GM23338 (cell line): ENCODE measurements around the gene LDB1. TPM values are rescaled to one million over a fixed set of nuclear protein-coding genes. Genes with fewer than 3 reads are reported as not detected.

ENCODE experiments used
- ATAC-seq: fragments of 200-7000 bp; cut with Tn5 transposase; 3 replicates; pipeline ENCODE4 v1.9.1; 2020
- DNase-seq: peaks from one replicate; pipeline ENCODE4 v3.0.0-alpha.2; 2015; ENCODE audit warnings: low spot score
- H2AFZ ChIP-seq: fragments of 200-600 bp; sonication (generic); 2 replicates; pipeline ENCODE4 v1.8.0; 2016; ENCODE audit warnings: antibody characterized with exemption, mild to moderate bottlenecking, moderate library complexity
- H3F3A ChIP-seq: fragments of 200-600 bp; sonication (generic); replicated peaks from 2 replicates; pipeline ENCODE4 v1.8.0; 2017; ENCODE audit warnings: antibody characterized with exemption, mixed run types, low read depth
- H3K27ac ChIP-seq: fragments of 200-600 bp; sonication (generic); 2 replicates; pipeline ENCODE4 v1.6.1; 2016; ENCODE audit warnings: low read depth
- H3K27me3 ChIP-seq: fragments of 200-600 bp; sonication (generic); 2 replicates; pipeline ENCODE4 v1.8.0; 2016; ENCODE audit warnings: mild to moderate bottlenecking, mixed run types, moderate library complexity; ENCODE audit not compliant: insufficient read depth
- H3K36me3 ChIP-seq: fragments of 200-600 bp; sonication (generic); 2 replicates; pipeline ENCODE4 v1.8.0; 2016; ENCODE audit warnings: mild to moderate bottlenecking; ENCODE audit not compliant: insufficient read depth
- H3K4me1 ChIP-seq: fragments of 200-600 bp; sonication (generic); 2 replicates; pipeline ENCODE4 v1.8.0; 2016; ENCODE audit warnings: mild to moderate bottlenecking, moderate library complexity; ENCODE audit not compliant: insufficient read depth
- H3K4me2 ChIP-seq: fragments of 200-600 bp; sonication (generic); 2 replicates; pipeline ENCODE4 v1.7.1; 2017; ENCODE audit warnings: mixed run types
- H3K4me3 ChIP-seq: fragments of 200-600 bp; sonication (generic); 2 replicates; pipeline ENCODE4 v1.6.1; 2016; ENCODE audit warnings: mixed run types
- H3K79me2 ChIP-seq: fragments of 200-600 bp; sonication (generic); replicated peaks from 2 replicates; pipeline ENCODE4 v1.8.0; 2017; ENCODE audit warnings: mild to moderate bottlenecking; ENCODE audit not compliant: insufficient read depth
- H3K9me2 ChIP-seq: fragments of 200-600 bp; sonication (generic); 2 replicates; pipeline ENCODE4 v1.8.0; 2017; ENCODE audit not compliant: insufficient read depth
- H4K20me1 ChIP-seq: fragments of 200-600 bp; sonication (generic); replicated peaks from 2 replicates; pipeline ENCODE4 v1.8.0; 2017; ENCODE audit warnings: mild to moderate bottlenecking; ENCODE audit not compliant: insufficient read depth
- H3K27ac Mint-ChIP-seq: 2 replicates; pipeline ENCODE4 v1.8.0; 2020; ENCODE audit warnings: inconsistent platforms, mild to moderate bottlenecking, moderate library complexity, mixed read lengths
- H3K27me3 Mint-ChIP-seq: 3 replicates; pipeline ENCODE4 v1.8.0; 2022; ENCODE audit warnings: low read depth, mild to moderate bottlenecking, moderate library complexity, mixed read lengths, inconsistent platforms; ENCODE audit not compliant: insufficient read depth, poor library complexity
- H3K36me3 Mint-ChIP-seq: 3 replicates; pipeline ENCODE4 v1.8.0; 2021; ENCODE audit warnings: low read depth, mild to moderate bottlenecking, inconsistent platforms, moderate library complexity, mixed read lengths
- H3K4me1 Mint-ChIP-seq: 3 replicates; pipeline ENCODE4 v1.8.0; 2020; ENCODE audit warnings: mild to moderate bottlenecking, inconsistent platforms, mixed read lengths
- H3K4me3 Mint-ChIP-seq: 3 replicates; pipeline ENCODE4 v1.8.0; 2021; ENCODE audit warnings: moderate library complexity, mild to moderate bottlenecking, inconsistent platforms, mixed read lengths
- H3K9me3 Mint-ChIP-seq: 3 replicates; pipeline ENCODE4 v1.8.0; 2020; ENCODE audit warnings: moderate library complexity, mild to moderate bottlenecking, inconsistent platforms, mixed read lengths
- CREB1 ChIP-seq: fragments of 250-450 bp; sonication (Bioruptor Pico); IDR thresholded peaks from 2 replicates; pipeline ENCODE4 v1.5.0; 2020; ENCODE audit warnings: low read depth, mild to moderate bottlenecking, moderate library complexity
- ETS1 ChIP-seq: IDR thresholded peaks from 2 replicates; pipeline ENCODE4 v1.6.1; 2016; ENCODE audit warnings: antibody characterized with exemption
- EZH2 ChIP-seq: fragments of 200-600 bp; sonication (generic); IDR thresholded peaks from one replicate; pipeline ENCODE4 v1.8.0; 2017; ENCODE audit warnings: antibody characterized with exemption, mild to moderate bottlenecking, low read depth; ENCODE audit not compliant: unreplicated experiment
- EZH2phosphoT487 ChIP-seq: fragments of 200-600 bp; sonication (generic); IDR thresholded peaks from one replicate; pipeline ENCODE4 v1.8.1; 2018; ENCODE audit warnings: antibody characterized with exemption; ENCODE audit not compliant: unreplicated experiment
- JUNB ChIP-seq: IDR thresholded peaks from one replicate; pipeline ENCODE4 v1.6.1; 2016; ENCODE audit warnings: antibody characterized with exemption; ENCODE audit not compliant: unreplicated experiment
- NANOG ChIP-seq: IDR thresholded peaks from 2 replicates; pipeline ENCODE4 v1.6.1; 2016; ENCODE audit warnings: antibody characterized with exemption, borderline replicate concordance
- POLR2AphosphoS5 ChIP-seq: IDR thresholded peaks from 2 replicates; pipeline ENCODE4 v1.6.1; 2016; ENCODE audit warnings: antibody characterized with exemption, low read depth
- STAT1 ChIP-seq: IDR thresholded peaks from one replicate; pipeline ENCODE4 v1.6.1; 2016; ENCODE audit warnings: antibody characterized with exemption; ENCODE audit not compliant: unreplicated experiment
- ZNF114 ChIP-seq: fragments of 250-450 bp; sonication (Bioruptor Pico); IDR thresholded peaks from 2 replicates; pipeline ENCODE4 v1.5.0; 2020; ENCODE audit warnings: mild to moderate bottlenecking, moderate library complexity
- ZNF331 ChIP-seq: fragments of 250-450 bp; sonication (Bioruptor Pico); IDR thresholded peaks from 2 replicates; pipeline ENCODE4 v1.5.0; 2020; ENCODE audit warnings: low read depth, mild to moderate bottlenecking, moderate library complexity
- polyA plus RNA-seq: library from polyadenylated mRNA; unstranded; fragments of >200 nt; fragmentation: Nextera tagmentation; extraction: Ambion mirVana; gene quantifications from 2 replicates; pipeline ENCODE4 v1.2.1, GENCODE V29; 2016
- total RNA-seq: library from RNA; depleted of rRNA; stranded (reverse); fragments of >200 nt; shearing (Covaris generic); gene quantifications from 2 replicates; pipeline ENCODE4 v1.2.3, GENCODE V29; 2014
- TF ChIP-seq, protein P1 (sequence below): fragments of 250-450 bp; sonication (Bioruptor Pico); IDR thresholded peaks from 2 replicates; pipeline ENCODE4 v1.5.0; 2020; ENCODE audit warnings: mild to moderate bottlenecking, moderate library complexity
- TF ChIP-seq, protein P2 (sequence below), 2 experiments: fragments of 200-600 bp in 1 of 2; sonication (generic) in 1 of 2; conservative IDR thresholded peaks; 2 replicates each; pipeline versions ENCODE4 v1.5.1 to v1.6.1; 2016 to 2017; ENCODE audit warnings: antibody characterized with exemption in 2 of 2, low read depth in 2 of 2, mild to moderate bottlenecking in 2 of 2, moderate library complexity in 1 of 2
- TF ChIP-seq, protein P3 (sequence below): IDR thresholded peaks from one replicate; pipeline ENCODE4 v1.6.1; 2018; ENCODE audit warnings: antibody characterized with exemption; ENCODE audit not compliant: unreplicated experiment

LDB1 gene
- total and polyA plus RNA-seq, 2 experiments from 2014 or later = 16.3 to 69.3 TPM

DNA sequence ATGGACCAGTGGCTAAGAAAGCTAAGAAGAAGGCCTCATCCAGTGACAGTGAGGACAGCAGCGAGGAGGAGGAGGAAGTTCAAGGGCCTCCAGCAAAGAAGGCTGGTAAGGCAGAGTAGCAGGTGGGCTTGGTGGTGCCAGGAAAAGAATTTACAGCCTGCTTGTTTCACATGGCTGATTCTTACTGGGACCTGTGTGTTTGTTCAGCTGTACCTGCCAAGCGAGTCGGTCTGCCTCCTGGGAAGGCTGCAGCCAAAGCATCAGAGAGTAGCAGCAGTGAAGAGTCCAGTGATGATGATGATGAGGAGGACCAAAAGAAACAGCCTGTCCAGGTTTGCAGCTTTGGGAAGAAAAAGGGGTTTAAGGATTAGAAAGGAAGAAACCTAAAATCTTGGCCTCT is 37.1 kb upstream of the LDB1 start:
- H3K4me1 Mint-ChIP-seq = peaks cover 6% of the 10 kb centered on the region
- H3K36me3 Mint-ChIP-seq = peaks cover 98% of the 10 kb centered on the region
- Histone ChIP-seq H4K20me1 (peaks cover 64% of the 10 kb centered on the region), H3K79me2 (peaks cover 65% of the 10 kb centered on the region), H3K4me1 (peaks cover 10% of the 10 kb centered on the region), H3K4me3 (no peak overlapping the region), H2AFZ (no peak overlapping the region), H3K4me2 (no peak overlapping the region), H3K27me3 (no peaks in the 10 kb centered on the region), H3F3A (peaks cover 35% of the 10 kb centered on the region), H3K27ac (0 out of 2 replicates have a peak overlapping the region, but pooled peaks have one; percentile 55), H3K9me2 (no peaks in the 10 kb centered on the region), H3K36me3 (peaks cover 69% of the 10 kb centered on the region)
- no peak overlapping the region for H3K27ac Mint-ChIP-seq
- ATAC-seq (no peak), DNase-seq (no peak)
- H3K9me3 Mint-ChIP-seq = no peaks in the 10 kb centered on the region
- no peak overlapping the region; the same call in 2 of the 3 replicates for H3K4me3 Mint-ChIP-seq
- peaks cover 15% of the 10 kb centered on the region for H3K27me3 Mint-ChIP-seq
- TF ChIP-seq JUNB (no peak), ZNF331 (CRISPR knock-in tag) (no peak), STAT1 (no peak), CREB1 (CRISPR knock-in tag) (no peak), NANOG (no peak), EZH2phosphoT487 (no peak), ETS1 (no peak), EZH2 (no peak), ZNF114 (CRISPR knock-in tag) (no peak), POLR2AphosphoS5 (no peak)
- TF ChIP-seq, protein P1, sequence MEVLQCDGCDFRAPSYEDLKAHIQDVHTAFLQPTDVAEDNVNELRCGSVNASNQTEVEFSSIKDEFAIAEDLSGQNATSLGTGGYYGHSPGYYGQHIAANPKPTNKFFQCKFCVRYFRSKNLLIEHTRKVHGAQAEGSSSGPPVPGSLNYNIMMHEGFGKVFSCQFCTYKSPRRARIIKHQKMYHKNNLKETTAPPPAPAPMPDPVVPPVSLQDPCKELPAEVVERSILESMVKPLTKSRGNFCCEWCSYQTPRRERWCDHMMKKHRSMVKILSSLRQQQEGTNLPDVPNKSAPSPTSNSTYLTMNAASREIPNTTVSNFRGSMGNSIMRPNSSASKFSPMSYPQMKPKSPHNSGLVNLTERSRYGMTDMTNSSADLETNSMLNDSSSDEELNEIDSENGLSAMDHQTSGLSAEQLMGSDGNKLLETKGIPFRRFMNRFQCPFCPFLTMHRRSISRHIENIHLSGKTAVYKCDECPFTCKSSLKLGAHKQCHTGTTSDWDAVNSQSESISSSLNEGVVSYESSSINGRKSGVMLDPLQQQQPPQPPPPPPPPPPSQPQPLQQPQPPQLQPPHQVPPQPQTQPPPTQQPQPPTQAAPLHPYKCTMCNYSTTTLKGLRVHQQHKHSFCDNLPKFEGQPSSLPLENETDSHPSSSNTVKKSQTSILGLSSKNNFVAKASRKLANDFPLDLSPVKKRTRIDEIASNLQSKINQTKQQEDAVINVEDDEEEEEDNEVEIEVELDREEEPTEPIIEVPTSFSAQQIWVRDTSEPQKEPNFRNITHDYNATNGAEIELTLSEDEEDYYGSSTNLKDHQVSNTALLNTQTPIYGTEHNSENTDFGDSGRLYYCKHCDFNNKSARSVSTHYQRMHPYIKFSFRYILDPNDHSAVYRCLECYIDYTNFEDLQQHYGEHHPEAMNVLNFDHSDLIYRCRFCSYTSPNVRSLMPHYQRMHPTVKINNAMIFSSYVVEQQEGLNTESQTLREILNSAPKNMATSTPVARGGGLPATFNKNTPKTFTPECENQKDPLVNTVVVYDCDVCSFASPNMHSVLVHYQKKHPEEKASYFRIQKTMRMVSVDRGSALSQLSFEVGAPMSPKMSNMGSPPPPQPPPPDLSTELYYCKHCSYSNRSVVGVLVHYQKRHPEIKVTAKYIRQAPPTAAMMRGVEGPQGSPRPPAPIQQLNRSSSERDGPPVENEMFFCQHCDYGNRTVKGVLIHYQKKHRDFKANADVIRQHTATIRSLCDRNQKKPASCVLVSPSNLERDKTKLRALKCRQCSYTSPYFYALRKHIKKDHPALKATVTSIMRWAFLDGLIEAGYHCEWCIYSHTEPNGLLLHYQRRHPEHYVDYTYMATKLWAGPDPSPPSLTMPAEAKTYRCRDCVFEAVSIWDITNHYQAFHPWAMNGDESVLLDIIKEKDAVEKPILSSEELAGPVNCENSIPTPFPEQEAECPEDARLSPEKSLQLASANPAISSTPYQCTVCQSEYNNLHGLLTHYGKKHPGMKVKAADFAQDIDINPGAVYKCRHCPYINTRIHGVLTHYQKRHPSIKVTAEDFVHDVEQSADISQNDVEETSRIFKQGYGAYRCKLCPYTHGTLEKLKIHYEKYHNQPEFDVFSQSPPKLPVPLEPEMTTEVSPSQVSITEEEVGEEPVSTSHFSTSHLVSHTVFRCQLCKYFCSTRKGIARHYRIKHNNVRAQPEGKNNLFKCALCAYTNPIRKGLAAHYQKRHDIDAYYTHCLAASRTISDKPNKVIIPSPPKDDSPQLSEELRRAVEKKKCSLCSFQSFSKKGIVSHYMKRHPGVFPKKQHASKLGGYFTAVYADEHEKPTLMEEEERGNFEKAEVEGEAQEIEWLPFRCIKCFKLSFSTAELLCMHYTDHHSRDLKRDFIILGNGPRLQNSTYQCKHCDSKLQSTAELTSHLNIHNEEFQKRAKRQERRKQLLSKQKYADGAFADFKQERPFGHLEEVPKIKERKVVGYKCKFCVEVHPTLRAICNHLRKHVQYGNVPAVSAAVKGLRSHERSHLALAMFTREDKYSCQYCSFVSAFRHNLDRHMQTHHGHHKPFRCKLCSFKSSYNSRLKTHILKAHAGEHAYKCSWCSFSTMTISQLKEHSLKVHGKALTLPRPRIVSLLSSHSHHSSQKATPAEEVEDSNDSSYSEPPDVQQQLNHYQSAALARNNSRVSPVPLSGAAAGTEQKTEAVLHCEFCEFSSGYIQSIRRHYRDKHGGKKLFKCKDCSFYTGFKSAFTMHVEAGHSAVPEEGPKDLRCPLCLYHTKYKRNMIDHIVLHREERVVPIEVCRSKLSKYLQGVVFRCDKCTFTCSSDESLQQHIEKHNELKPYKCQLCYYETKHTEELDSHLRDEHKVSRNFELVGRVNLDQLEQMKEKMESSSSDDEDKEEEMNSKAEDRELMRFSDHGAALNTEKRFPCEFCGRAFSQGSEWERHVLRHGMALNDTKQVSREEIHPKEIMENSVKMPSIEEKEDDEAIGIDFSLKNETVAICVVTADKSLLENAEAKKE (CRISPR knock-in tag) = no peak
- TF ChIP-seq, protein P2, sequence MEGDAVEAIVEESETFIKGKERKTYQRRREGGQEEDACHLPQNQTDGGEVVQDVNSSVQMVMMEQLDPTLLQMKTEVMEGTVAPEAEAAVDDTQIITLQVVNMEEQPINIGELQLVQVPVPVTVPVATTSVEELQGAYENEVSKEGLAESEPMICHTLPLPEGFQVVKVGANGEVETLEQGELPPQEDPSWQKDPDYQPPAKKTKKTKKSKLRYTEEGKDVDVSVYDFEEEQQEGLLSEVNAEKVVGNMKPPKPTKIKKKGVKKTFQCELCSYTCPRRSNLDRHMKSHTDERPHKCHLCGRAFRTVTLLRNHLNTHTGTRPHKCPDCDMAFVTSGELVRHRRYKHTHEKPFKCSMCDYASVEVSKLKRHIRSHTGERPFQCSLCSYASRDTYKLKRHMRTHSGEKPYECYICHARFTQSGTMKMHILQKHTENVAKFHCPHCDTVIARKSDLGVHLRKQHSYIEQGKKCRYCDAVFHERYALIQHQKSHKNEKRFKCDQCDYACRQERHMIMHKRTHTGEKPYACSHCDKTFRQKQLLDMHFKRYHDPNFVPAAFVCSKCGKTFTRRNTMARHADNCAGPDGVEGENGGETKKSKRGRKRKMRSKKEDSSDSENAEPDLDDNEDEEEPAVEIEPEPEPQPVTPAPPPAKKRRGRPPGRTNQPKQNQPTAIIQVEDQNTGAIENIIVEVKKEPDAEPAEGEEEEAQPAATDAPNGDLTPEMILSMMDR (conservative IDR thresholded peaks at IDR 0.05; ENCODE audit: low read depth in 2 of 2) = no peak
- TF ChIP-seq, protein P3, sequence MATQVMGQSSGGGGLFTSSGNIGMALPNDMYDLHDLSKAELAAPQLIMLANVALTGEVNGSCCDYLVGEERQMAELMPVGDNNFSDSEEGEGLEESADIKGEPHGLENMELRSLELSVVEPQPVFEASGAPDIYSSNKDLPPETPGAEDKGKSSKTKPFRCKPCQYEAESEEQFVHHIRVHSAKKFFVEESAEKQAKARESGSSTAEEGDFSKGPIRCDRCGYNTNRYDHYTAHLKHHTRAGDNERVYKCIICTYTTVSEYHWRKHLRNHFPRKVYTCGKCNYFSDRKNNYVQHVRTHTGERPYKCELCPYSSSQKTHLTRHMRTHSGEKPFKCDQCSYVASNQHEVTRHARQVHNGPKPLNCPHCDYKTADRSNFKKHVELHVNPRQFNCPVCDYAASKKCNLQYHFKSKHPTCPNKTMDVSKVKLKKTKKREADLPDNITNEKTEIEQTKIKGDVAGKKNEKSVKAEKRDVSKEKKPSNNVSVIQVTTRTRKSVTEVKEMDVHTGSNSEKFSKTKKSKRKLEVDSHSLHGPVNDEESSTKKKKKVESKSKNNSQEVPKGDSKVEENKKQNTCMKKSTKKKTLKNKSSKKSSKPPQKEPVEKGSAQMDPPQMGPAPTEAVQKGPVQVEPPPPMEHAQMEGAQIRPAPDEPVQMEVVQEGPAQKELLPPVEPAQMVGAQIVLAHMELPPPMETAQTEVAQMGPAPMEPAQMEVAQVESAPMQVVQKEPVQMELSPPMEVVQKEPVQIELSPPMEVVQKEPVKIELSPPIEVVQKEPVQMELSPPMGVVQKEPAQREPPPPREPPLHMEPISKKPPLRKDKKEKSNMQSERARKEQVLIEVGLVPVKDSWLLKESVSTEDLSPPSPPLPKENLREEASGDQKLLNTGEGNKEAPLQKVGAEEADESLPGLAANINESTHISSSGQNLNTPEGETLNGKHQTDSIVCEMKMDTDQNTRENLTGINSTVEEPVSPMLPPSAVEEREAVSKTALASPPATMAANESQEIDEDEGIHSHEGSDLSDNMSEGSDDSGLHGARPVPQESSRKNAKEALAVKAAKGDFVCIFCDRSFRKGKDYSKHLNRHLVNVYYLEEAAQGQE = no peak
